Fibroblast of lung (primary cell): ENCODE data around the gene CNNM4. TPM values are rescaled to one million over a fixed set of nuclear protein-coding genes. Genes with fewer than 3 reads are reported as not detected.

Source experiments
- DNase-seq, 2 donors: peaks; one replicate each; pipeline versions ENCODE4 v3.0.0 to v3.0.0-alpha.2; 2010; ENCODE audit warnings: low read depth in 2 of 2
- H2AFZ ChIP-seq: 2 replicates; pipeline ENCODE4 v1.5.1; 2012; ENCODE audit warnings: low read length, control low read depth, inconsistent platforms
- H3K27ac ChIP-seq: 2 replicates; pipeline ENCODE4 v1.5.1; 2011; ENCODE audit warnings: low read length, control low read depth; ENCODE audit not compliant: insufficient read depth
- H3K27me3 ChIP-seq: 2 replicates; pipeline ENCODE4 v1.5.1; 2011; ENCODE audit warnings: mild to moderate bottlenecking, low read length; ENCODE audit not compliant: control insufficient read depth, insufficient read depth
- H3K36me3 ChIP-seq: 2 replicates; pipeline ENCODE4 v1.5.1; 2011; ENCODE audit warnings: low read length; ENCODE audit not compliant: control insufficient read depth, insufficient read depth
- H3K4me1 ChIP-seq: 2 replicates; pipeline ENCODE4 v1.5.1; 2011; ENCODE audit warnings: low read length; ENCODE audit not compliant: control insufficient read depth, insufficient read depth; ENCODE audit errors: extremely low read depth
- H3K4me2 ChIP-seq: 2 replicates; pipeline ENCODE4 v1.5.1; 2011; ENCODE audit warnings: low read length, control low read depth; ENCODE audit not compliant: insufficient read depth; ENCODE audit errors: extremely low read depth
- H3K4me3 ChIP-seq, 4 experiments: fragments of 200-600 bp in 1 of 4; sonication (generic) in 1 of 4; replicated peaks in 1 of 4; 2 replicates each; pipeline ENCODE4 v1.5.1; 2011 to 2016; ENCODE audit warnings: low read length in 4 of 4, low read depth in 3 of 4, mild to moderate bottlenecking in 3 of 4, control low read depth in 2 of 4, inconsistent platforms in 1 of 4, mixed read lengths in 1 of 4; ENCODE audit not compliant: insufficient read depth in 1 of 4; ENCODE audit errors: control extremely low read depth in 1 of 4
- H3K79me2 ChIP-seq: 2 replicates; pipeline ENCODE4 v1.5.1; 2012; ENCODE audit warnings: mild to moderate bottlenecking, low read length, inconsistent platforms; ENCODE audit not compliant: control insufficient read depth, insufficient read depth
- H3K9ac ChIP-seq: 2 replicates; pipeline ENCODE4 v1.5.1; 2011; ENCODE audit warnings: mild to moderate bottlenecking, low read length, control low read depth; ENCODE audit not compliant: insufficient read depth
- H3K9me3 ChIP-seq: 2 replicates; pipeline ENCODE4 v1.5.1; 2012; ENCODE audit warnings: low read depth, low read length; ENCODE audit not compliant: control insufficient read depth, insufficient read depth
- H4K20me1 ChIP-seq: 2 replicates; pipeline ENCODE4 v1.5.1; 2011; ENCODE audit warnings: low read length; ENCODE audit not compliant: control insufficient read depth, insufficient read depth; ENCODE audit errors: extremely low read depth
- CTCF ChIP-seq, 2 donors: IDR thresholded peaks in 1 of 2; conservative IDR thresholded peaks in 1 of 2; 1 replicate in 1 of 2; 2 replicates in 1 of 2; pipeline ENCODE4 v1.5.1; 2011 to 2012; ENCODE audit warnings: low read length in 2 of 2, control low read depth in 1 of 2, inconsistent platforms in 1 of 2, low read depth in 1 of 2, mild to moderate bottlenecking in 1 of 2
- EZH2 ChIP-seq: IDR thresholded peaks from 2 replicates; pipeline ENCODE4 v1.5.1; 2012; ENCODE audit warnings: low read length, control low read depth, mild to moderate bottlenecking; ENCODE audit errors: missing control alignments
- polyA plus RNA-seq, 2 donors: library from polyadenylated mRNA; depleted of rRNA in 1 of 2; stranded (reverse) in 1 of 2; unstranded in 1 of 2; fragments of >200 nt; gene quantifications; 2 replicates each; pipeline ENCODE4 v1.2.1, GENCODE V29; 2011 to 2012; ENCODE audit warnings: missing spikeins in 1 of 2
- total RNA-seq: library from RNA; depleted of rRNA; stranded (reverse); fragments of >200 nt; gene quantifications from 2 replicates; pipeline ENCODE4 v1.2.1, GENCODE V29; 2014

CNNM4 gene
- total and polyA plus RNA-seq, 2 donors (not counting 1 experiment from before 2014, with no cell fraction given), result 3.3 to 3.5 TPM

GRCh38 chr2:96759548-96759947, 1.2 kb upstream of the CNNM4 start:
- H4K20me1 ChIP-seq, result no peaks in the 10 kb centered on the region
- DNase-seq, result no peak
- H3K4me3 ChIP-seq, result no peak overlapping the region
- H3K36me3 ChIP-seq, result no peaks in the 10 kb centered on the region
- no peak overlapping the region for H2AFZ ChIP-seq
- H3K9me3 ChIP-seq, result no peaks in the 10 kb centered on the region
- H3K4me2 ChIP-seq, result no peak overlapping the region
- peaks cover 4% of the 10 kb centered on the region for H3K4me1 ChIP-seq
- H3K27me3 ChIP-seq, result no peaks in the 10 kb centered on the region
- H3K27ac ChIP-seq, result no peak overlapping the region
- no peaks in the 10 kb centered on the region for H3K79me2 ChIP-seq
- no peak for TF ChIP-seq CTCF (conservative IDR thresholded peaks at IDR 0.05 in 1 of 2, IDR thresholded peaks at IDR 0.05 in 1 of 2; ENCODE audit: low read depth in 1 of 2, low read length in 2 of 2)
- TF ChIP-seq EZH2, result no peak
- no peak overlapping the region for H3K9ac ChIP-seq

GRCh38 chr2:96760986-96761832, 507 bp downstream of the CNNM4 start:
- TF ChIP-seq EZH2 (no peak), CTCF (conservative IDR thresholded peaks at IDR 0.05 in 1 of 2, IDR thresholded peaks at IDR 0.05 in 1 of 2; ENCODE audit: low read depth in 1 of 2, low read length in 2 of 2) (peak; percentile 16 to 20)
- peak overlapping the region; percentile 31 for H3K27ac ChIP-seq

GRCh38 chr2:96762529-96763311, 2.0 kb downstream of the CNNM4 start:
- Histone ChIP-seq H3K4me3 (peak overlapping the region; percentile 28 to 72 (median 42)), H3K4me2 (peak overlapping the region; percentile 86), H3K79me2 (no peaks in the 10 kb centered on the region), H2AFZ (no peak overlapping the region), H3K9me3 (no peaks in the 10 kb centered on the region), H3K27ac (no peak overlapping the region), H3K36me3 (no peaks in the 10 kb centered on the region), H3K9ac (no peak overlapping the region), H3K4me1 (peaks cover 4% of the 10 kb centered on the region), H3K27me3 (no peaks in the 10 kb centered on the region), H4K20me1 (no peaks in the 10 kb centered on the region)
- DNase-seq, result peak in 1 of 2 donors; percentile 54
- TF ChIP-seq EZH2 (no peak), CTCF (conservative IDR thresholded peaks at IDR 0.05 in 1 of 2, IDR thresholded peaks at IDR 0.05 in 1 of 2; ENCODE audit: low read depth in 1 of 2, low read length in 2 of 2) (no peak)

More at GRCh38 chr2:96760986-96761832, 507 bp downstream of the CNNM4 start:
- Histone ChIP-seq H3K9ac (peak overlapping the region; percentile 57), H3K9me3 (no peaks in the 10 kb centered on the region), H3K79me2 (no peaks in the 10 kb centered on the region), H4K20me1 (no peaks in the 10 kb centered on the region), H3K36me3 (no peaks in the 10 kb centered on the region), H3K4me1 (peaks cover 4% of the 10 kb centered on the region), H2AFZ (peak overlapping the region; percentile 100), H3K4me2 (peak overlapping the region; percentile 81), H3K27me3 (no peaks in the 10 kb centered on the region), H3K4me3 (peak overlapping the region; percentile 57 to 80 (median 74))
- DNase-seq, result peak; percentile 27 to 34
